HG03097 (cell line): Measurements from ENCODE around the gene CTDP1.
A peak's percentile ranks its signal among the peaks of the same experiment; 100 is the strongest.

Source experiments
- ATAC-seq: cut with Tn5 transposase; IDR thresholded peaks from one replicate; pipeline ENCODE4 v1.9.1; 2021; ENCODE audit not compliant: unreplicated experiment, low FRiP score

Gene CTDP1, protein sequence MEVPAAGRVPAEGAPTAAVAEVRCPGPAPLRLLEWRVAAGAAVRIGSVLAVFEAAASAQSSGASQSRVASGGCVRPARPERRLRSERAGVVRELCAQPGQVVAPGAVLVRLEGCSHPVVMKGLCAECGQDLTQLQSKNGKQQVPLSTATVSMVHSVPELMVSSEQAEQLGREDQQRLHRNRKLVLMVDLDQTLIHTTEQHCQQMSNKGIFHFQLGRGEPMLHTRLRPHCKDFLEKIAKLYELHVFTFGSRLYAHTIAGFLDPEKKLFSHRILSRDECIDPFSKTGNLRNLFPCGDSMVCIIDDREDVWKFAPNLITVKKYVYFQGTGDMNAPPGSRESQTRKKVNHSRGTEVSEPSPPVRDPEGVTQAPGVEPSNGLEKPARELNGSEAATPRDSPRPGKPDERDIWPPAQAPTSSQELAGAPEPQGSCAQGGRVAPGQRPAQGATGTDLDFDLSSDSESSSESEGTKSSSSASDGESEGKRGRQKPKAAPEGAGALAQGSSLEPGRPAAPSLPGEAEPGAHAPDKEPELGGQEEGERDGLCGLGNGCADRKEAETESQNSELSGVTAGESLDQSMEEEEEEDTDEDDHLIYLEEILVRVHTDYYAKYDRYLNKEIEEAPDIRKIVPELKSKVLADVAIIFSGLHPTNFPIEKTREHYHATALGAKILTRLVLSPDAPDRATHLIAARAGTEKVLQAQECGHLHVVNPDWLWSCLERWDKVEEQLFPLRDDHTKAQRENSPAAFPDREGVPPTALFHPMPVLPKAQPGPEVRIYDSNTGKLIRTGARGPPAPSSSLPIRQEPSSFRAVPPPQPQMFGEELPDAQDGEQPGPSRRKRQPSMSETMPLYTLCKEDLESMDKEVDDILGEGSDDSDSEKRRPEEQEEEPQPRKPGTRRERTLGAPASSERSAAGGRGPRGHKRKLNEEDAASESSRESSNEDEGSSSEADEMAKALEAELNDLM

DNA sequence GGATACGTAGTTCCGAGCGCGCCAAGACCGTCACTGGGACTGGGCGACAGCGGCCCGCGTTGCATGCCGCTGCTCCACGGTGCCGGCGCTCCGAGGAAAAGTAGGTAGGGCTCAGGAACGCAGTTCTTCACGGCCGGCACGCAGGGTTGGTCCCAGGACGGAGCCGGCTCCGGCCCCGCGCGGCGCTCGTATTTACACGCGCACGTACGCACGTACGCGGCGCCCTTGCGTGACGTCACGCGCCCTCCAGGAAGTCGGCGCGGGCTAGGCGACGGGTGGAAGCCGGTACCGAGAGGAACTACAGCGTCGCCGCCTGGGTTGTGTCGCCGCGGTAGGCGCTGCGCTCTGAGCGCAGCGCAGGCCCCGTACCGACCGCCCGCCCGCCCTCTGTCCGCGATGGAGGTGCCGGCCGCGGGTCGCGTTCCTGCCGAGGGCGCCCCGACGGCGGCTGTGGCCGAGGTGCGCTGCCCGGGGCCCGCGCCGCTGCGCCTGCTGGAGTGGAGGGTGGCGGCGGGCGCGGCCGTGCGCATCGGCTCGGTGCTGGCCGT lies at the start of gene CTDP1:
CTDP1 (plus strand) TSS at position 252 of the 548 bp plus-strand sequence; CDS start at position 397, 145 bp downstream.
- peak; percentile 61 for ATAC-seq

DNA sequence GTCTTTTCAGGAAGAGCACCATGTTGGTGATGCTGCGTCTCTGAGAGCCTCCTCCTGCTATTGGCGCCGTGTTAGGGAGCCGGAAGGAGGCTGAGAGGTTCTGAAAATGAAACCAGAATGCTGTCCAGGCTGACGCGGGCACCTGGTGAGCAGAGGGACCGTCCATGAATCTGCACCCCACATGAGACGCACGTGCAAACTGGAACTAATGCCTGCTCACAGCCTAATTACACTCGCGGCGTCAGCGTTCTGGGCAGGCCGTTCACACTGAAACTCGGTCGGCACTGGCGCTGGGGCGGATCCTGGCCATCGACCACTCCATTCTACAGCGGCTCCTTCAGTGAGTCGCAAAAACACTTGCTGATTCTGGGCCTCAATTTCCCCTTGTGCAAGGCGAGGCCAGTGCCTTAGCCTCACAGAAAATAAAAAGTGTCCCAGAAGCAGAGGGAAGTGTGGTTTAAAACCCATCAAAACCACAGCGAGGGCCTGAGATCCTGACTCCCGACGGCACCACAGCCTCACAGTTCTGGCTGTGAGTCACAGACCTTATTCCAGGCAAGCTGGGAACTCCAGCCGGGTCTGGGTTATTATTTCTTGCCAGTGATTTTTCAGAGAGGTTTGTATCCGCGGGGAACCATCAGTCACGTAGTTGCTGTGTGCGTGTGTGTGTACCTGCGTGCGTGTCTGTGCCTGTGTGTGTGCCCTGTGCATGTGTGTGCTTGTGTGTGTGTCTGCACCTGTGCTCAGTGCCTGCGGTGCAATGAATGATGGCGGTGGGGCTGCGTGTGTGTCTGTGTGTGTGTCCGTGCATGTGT lies 49.1 kb upstream of the CTDP1 start:
- ATAC-seq: no peak

DNA sequence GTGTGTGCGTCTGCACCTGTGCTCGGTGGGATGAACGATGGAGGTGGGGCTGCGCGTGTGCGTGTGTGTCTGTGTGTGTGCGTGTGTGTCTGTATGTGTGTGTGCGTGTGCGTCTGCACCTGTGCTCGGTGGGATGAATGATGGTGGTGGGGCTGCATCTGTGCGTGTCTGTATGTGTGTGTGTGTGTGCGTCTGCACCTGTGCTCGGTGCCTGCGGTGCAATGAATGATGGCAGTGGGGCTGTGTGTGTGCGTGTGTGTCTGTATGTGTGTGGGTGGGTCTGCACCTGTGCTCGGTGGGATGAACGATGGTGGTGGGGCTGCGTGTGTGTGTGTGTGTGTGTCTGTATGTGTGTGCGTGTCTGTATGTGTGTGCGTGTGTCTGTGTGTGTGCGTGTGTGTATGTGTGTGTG lies 48.5 kb upstream of the CTDP1 start:
- no peak for ATAC-seq

DNA sequence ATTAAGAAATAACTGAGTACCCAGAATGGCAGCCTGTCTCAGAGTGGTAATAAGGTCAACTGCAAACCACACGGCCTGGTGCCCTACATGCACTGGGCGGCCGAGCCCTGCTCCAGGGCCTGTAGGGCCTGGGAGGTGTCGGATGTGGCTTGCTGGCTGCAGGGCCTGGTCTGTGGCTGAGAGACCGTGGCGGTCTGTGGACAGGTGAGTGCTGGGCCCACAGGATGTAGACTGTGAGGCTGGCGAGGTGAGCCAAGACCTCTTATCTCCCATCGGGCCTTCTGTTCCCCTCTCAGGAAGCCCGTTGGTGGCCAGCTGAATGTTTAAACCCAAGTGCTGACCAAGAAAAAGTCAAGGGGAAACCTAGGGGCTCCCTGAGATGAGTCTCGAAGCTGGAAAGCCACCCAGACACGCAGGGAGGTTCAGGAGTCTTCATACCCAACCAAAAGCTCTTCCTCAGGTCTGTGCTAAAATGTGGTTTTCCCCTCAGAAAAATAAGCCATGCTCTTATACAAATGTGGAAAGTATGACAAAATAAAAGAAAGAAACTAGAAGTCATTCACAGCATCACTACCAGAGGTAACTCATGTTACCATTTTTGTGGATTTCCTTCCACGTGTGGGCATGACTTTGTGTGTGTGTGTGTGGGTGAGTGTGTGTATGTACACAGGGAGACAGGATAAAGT lies 47.7 kb upstream of the CTDP1 start:
- no peak for ATAC-seq

DNA sequence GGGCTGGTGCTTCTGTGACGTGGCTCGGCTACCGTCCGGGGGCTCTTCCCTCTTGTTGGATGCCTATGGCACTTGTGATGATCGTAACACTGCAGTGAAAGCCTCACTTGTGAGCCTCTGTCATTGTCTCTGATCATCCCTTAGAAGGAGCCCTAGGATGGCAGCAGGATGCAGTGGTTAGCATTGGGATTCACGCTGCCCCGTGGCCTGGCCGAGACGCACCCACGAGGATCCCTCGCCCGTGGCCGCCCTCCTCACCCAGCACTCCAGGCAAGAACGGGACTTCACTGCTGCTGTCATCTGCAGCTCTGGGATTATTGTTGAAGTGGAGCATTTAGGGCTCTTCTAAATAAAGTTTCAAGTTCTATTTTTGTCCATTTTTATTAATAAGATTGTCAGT lies 46.8 kb upstream of the CTDP1 start:
- ATAC-seq: no peak

DNA sequence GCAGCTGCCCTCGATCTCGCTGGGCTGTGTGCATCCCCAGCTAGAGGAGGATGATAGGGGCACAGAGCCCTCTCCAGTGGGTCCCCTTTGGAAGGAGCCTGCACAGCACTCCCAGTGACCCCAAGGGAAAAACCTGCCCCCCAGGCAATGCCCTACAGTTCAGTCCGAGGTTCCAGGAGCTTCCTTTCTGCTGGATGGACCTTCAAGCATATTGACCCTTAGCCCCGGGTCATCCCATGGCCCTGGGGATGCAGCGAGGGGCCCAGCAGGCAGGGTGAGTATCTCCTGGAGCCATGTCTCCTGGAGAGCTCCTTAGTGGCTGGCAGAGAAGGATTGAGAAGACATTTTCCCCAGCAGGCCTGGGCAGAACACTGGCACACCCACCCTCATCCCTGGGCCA lies 45.4 kb upstream of the CTDP1 start:
- ATAC-seq: no peak

DNA sequence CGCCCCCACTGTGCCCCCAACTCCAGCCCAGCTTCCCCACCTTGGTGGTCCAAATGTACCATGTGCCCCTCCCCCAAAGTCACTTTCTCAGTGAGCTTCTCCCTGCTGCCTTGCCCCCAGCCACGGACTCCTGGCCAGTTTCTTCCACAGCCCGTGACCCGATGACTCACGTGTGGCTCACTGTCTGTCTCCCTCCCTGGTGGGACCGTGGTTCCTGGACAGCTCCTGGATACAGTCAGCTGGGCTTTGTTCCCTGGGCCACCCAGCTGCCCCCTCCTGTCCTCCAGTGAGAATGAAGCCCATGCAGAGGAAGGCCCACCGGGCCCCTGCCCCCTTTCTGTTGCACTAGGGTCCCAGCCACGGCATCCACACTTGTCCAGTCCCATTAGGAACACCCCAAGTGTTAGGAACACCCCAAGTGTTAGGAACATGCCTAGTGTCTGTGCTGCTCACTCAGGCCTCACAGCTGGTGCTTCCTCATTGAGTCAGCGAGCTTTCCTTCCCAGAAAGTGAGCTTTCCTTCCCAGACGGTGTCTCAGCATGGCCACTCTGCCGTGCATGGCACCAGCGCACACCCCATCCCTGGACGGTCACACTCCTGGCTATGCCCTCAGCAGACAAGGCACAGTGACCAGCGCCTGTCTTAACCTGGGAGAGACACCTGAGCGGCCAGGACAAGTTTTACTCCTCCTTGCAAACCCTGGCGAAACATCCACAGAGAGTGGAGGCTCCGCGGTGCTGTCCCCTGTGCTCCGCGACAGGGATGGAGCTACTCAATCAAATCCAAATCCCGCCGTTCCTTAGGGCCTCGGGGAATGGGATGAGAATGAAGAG lies 44.8 kb upstream of the CTDP1 start:
- ATAC-seq: no peak

DNA sequence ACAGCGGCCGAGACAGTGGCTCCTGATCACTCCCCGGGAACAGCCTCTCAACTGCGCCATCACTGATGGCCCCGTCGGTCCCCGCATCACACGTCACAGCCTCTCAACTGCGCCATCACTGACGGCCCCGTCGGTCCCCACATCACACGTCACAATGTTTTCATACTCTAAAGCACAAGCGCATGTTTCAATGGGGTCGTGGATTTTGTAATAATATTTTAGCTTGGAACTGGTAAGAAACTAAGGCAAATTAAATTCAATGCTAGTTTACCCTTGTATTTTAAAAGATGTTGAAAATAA lies 44.2 kb upstream of the CTDP1 start:
- ATAC-seq: no peak

DNA sequence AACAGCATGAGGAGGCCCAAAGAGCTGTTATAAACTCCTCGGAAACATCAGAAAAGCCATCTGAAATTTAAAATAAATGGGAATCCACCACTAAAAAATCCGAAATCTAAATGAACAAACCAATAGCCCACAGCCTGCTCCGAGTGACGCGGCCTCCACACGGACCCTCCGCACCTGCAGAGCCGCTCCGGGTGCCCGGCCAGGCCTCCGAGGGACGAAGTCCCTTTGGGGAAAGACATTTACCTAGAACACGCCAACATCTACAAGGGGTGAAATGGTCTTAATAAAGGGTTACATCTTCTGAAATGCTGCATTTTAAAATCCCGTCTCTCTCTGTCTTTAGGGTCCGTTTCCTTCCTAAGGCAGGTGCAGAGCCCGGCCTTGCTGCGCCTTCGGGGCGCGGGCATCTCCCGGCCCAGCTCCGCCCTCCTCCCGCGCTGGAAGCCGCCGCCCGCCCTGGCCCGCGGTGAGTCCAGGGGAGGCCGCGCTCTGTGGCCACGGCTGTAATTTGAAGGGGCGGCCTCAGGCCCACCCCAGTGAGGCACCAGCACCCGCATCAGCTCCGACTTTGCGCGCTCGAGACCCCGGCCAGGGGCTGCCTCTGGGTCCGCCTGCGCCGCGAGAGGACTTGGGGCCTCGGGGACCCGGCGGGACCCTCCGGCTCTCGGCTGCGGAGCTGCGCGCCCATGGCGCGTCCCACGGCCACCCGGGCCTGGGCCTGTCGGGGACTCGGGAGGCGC lies 42.3 kb upstream of the CTDP1 start:
- ATAC-seq: no peak

DNA sequence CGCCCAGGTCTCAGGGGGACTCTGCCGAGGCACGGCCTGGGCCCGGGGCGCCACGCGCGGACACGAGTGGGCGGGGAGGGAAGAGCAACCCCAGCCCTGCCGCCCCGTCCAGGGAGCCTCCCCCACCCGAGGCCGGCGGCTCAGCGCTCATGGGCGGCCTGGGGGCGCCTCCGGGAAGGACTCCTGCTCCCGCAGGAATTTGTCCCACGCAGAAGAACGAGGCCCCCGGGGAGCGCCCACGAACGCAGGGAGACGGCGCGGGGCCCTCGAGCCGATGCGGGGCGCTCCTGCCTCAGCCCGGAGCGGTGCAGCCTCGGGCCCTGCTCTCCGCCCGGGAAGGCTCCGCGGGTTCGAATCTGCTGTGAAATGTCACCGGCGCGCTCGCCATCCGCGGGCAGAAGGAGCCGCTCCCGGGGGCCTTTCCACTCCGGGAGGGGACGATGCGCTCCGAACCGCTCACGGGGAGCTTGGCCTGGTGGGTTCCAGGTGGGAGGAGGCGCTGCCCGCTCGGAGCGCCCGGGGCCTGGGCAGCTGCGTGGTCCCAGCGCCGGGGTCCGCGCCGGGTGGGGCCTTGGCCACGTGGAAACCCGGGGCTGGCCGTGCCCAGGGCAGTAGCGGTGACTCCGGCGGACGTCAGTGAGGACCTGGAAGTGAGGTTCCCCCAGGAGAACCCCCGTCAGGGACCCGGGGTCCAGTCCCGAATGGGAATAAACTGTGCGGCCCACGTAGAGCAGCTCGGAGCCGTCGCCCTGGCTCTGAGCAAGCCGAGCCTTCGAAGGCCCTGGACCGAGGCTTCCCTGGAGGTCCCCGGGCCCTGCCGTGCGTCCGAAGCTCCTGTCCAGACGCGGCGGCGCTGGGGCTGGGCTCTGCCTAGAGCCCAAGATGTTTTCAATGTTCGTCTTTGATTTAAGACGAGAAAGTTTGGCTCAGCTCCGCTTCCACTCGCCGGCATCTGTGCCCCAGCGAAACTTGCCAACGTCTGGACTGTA lies 41.4 kb upstream of the CTDP1 start:
- ATAC-seq: no peak

DNA sequence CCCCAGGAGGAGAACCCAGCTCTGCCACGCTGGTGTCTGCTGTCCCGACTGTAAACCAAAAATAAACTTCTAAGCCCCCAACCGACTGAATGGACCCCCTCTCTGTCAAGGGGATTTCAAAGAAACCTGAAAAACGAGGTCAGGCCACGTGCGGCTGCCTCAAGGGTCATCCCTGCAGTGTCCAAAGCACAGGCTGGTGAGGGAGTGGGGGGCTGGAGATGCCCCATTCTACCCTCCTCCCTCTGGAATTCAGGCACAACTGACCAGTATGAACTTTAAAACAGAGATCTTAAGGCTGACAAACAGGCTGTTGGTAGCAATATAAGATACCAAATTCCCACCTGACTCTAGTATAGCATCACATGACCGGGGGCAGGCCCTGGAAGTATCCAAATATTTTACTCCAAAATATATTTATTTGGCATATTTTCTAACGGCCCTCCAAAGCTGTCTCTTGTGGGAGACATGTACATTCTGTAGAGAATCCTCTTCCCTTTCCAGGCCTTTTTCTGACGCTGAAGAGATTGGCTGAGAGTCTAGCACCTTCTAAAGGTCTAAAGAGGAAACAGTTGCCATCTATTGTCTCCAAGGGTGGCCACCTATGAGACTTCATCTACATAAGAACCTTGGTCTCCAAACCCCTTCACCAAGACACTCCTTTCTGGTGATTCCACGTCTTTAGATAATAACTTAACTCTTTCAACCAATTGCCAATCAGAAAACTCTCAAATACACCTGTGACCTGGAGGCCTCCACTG lies 40.4 kb upstream of the CTDP1 start:
- ATAC-seq: no peak

DNA sequence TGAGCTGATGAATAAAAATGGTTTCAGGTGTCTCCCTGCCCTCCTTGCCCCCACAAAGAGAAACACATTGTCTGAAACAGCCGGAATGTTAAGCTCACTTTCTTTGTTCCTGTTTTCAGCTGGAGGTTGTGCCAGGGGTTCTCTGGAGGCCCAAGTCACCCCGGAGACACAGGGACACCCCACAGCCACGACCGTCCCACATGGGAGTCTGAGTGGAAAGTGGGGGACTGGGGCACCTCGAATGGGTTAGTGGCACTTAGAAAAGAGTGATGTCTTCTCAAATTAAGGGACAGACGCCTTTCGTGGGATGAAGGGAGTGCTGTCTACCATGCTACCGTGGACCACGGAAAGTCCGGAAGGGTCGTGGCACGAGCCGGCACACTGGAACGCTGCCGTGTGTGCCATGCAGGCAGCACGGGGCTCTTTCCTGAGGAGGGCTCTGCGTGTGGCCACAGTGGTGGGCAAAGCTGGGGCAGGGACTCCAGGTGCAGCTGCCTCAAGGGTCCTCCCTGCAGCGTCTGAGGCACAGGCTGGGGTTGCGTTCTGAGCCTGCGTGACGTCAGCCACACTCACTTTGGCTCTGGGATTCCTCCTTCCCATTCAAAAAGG lies 39.4 kb upstream of the CTDP1 start:
- ATAC-seq: no peak

DNA sequence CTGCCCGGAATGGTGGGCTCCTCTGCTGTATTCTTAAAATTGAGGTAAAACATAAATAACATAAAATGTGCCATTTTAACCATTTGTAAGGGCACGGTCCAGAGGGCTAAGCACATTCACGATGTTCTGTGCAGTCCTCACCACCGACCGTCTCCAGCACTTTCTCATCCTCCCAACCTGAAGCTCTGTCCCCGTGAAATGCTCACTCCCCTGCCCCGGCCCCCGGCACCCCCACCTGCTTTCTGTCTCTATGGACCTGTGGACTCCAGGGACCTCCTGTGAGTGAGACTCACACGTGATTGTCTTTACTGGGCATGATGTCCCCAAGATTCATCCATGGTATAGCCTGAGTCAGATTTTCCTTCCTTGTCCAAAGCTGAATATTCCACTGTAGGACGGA lies 38.7 kb upstream of the CTDP1 start:
- ATAC-seq: no peak

DNA sequence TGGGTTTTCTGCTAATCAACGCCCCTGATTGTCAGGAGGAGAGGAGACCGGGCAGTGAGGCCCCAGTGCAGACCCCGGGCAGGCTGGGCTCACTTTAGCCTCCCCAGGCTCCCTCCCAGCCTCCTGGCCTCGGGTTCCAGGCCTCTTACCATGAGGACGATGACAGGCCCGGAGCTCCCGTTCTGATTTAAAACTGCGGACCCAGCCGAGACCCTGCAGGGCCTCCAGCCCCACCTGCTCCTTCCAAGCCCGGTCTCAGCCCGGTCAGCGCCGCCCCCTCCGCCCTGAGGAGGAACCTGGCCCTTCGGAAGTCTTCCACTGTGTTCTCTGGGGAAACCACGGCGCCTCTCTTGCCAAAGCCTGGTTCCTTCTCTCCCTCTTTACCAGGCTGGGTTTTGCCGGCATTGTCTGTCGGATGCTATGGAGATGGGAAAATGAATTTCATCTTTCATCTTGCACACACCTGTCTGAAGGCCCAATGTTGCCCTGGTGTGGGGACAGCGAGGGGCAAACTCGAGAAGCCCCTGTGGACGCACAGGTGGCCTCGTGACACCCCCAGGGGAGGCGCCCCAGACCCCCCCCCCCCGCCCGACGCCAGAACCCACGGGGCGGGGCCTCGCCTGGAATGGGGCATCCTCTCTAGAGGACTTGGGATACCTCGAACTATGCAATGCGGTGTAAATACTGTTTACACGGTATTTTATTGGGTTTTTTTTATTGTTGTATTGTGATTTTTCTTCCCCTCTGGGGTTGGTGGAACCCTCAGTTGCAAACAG lies 37.7 kb upstream of the CTDP1 start:
- ATAC-seq: no peak

DNA sequence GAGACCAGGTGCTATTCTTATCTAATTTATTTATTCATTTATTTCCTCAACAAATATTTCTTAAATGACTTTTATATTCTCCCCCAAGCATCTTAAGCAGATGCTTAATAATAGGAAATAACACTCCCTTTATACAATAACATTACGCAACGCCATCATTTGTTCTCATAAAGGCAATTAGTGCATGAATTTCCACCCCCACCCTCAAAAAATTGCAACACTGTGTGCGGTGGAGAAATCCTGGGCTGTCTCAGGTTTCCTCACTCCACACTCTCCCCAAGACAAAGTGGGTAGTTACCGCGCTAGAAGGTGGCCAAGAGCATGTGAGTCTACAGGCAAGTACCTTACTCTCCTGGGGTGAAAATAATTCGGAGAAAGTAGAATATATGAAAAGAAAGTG lies 37.0 kb upstream of the CTDP1 start:
- ATAC-seq: no peak
